CD14-positive monocyte (primary cell): ENCODE measurements around the gene GRM5. TPM values are rescaled to one million over a fixed set of nuclear protein-coding genes. Genes with fewer than 3 reads are reported as not detected.
A peak's percentile ranks its signal among the peaks of the same experiment; 100 is the strongest.

ENCODE experiments used
- DNase-seq, 3 donors: peaks; one replicate each; pipeline ENCODE4 v3.0.0-alpha.2; 2011 to 2022
- H2AFZ ChIP-seq: 2 replicates; pipeline ENCODE4 v1.6.0; 2012; ENCODE audit warnings: mild to moderate bottlenecking, low read depth, low read length, inconsistent platforms; ENCODE audit not compliant: insufficient read depth, poor library complexity, severe bottlenecking
- H3K27ac ChIP-seq, 2 donors: 1 replicate in 1 of 2; 2 replicates in 1 of 2; pipeline ENCODE4 v1.5.1; 2012 to 2013; ENCODE audit warnings: low read length in 2 of 2, control low read depth in 1 of 2, inconsistent platforms in 1 of 2, low read depth in 1 of 2, mild to moderate bottlenecking in 1 of 2
- H3K27me3 ChIP-seq, 2 donors: one replicate each; pipeline versions ENCODE4 v1.6.0 to v1.6.1; 2011 to 2013; ENCODE audit warnings: low read length in 2 of 2; ENCODE audit not compliant: control insufficient read depth in 2 of 2, insufficient read depth in 2 of 2
- H3K36me3 ChIP-seq, 2 donors: replicated peaks in 1 of 2; 1 replicate in 1 of 2; 2 replicates in 1 of 2; pipeline versions ENCODE4 v1.5.1 to v1.6.1; 2012 to 2013; ENCODE audit warnings: low read length in 2 of 2, control low read depth in 1 of 2, inconsistent platforms in 1 of 2, mild to moderate bottlenecking in 1 of 2; ENCODE audit not compliant: insufficient read depth in 2 of 2, control insufficient read depth in 1 of 2
- H3K4me1 ChIP-seq, 2 donors: 1 replicate in 1 of 2; 2 replicates in 1 of 2; pipeline versions ENCODE4 v1.5.1 to v1.6.1; 2012 to 2013; ENCODE audit warnings: low read length in 2 of 2, control low read depth in 1 of 2, inconsistent platforms in 1 of 2, mild to moderate bottlenecking in 1 of 2, moderate library complexity in 1 of 2; ENCODE audit not compliant: insufficient read depth in 2 of 2, control insufficient read depth in 1 of 2
- H3K4me2 ChIP-seq: replicated peaks from 2 replicates; pipeline ENCODE3; 2012; ENCODE audit warnings: low read length, moderate library complexity, mild to moderate bottlenecking; ENCODE audit not compliant: poor library complexity, severe bottlenecking; ENCODE audit errors: extremely low read depth
- H3K4me3 ChIP-seq, 3 experiments: fragments of 200-600 bp in 1 of 3; sonication (generic) in 1 of 3; replicated peaks in 1 of 3; 1 replicate in 2 of 3; 2 replicates in 1 of 3; pipeline ENCODE4 v1.5.1; 2011 to 2013; ENCODE audit warnings: low read length in 3 of 3, mild to moderate bottlenecking in 3 of 3, control low read depth in 2 of 3, low read depth in 2 of 3, inconsistent platforms in 1 of 3, moderate library complexity in 1 of 3
- H3K79me2 ChIP-seq: 2 replicates; pipeline ENCODE4 v1.6.0; 2012; ENCODE audit warnings: mild to moderate bottlenecking, control low read depth, inconsistent platforms, low read length, moderate library complexity; ENCODE audit not compliant: insufficient read depth
- H3K9ac ChIP-seq: 2 replicates; pipeline ENCODE4 v1.6.0; 2017; ENCODE audit warnings: low read length, mild to moderate bottlenecking; ENCODE audit not compliant: insufficient read depth, poor library complexity, severe bottlenecking
- H3K9me3 ChIP-seq, 2 donors: replicated peaks in 1 of 2; 1 replicate in 1 of 2; 2 replicates in 1 of 2; pipeline versions ENCODE4 v1.5.1 to v1.6.1; 2012 to 2013; ENCODE audit warnings: low read length in 2 of 2, control low read depth in 1 of 2; ENCODE audit not compliant: control insufficient read depth in 1 of 2, insufficient read depth in 1 of 2
- H4K20me1 ChIP-seq: 2 replicates; pipeline ENCODE4 v1.6.0; 2012; ENCODE audit warnings: mild to moderate bottlenecking, low read length, control low read depth, moderate library complexity; ENCODE audit not compliant: insufficient read depth
- H3K27ac Mint-ChIP-seq, 7 donors: one replicate each; pipeline ENCODE4 v1.8.0; 2020; ENCODE audit warnings: mild to moderate bottlenecking in 7 of 7, mixed read lengths in 7 of 7, moderate library complexity in 6 of 7, inconsistent platforms in 2 of 7
- H3K27me3 Mint-ChIP-seq, 3 donors: one replicate each; pipeline ENCODE4 v1.8.0; 2021 to 2022; ENCODE audit warnings: low read depth in 3 of 3, mild to moderate bottlenecking in 3 of 3, mixed read lengths in 3 of 3, moderate library complexity in 3 of 3, inconsistent platforms in 1 of 3
- H3K36me3 Mint-ChIP-seq, 2 donors: one replicate each; pipeline ENCODE4 v1.8.0; 2020; ENCODE audit warnings: mixed read lengths in 2 of 2, inconsistent platforms in 1 of 2, mild to moderate bottlenecking in 1 of 2
- H3K4me1 Mint-ChIP-seq: one replicate; pipeline ENCODE4 v1.8.0; 2020; ENCODE audit warnings: mild to moderate bottlenecking, mixed read lengths
- H3K4me3 Mint-ChIP-seq, 2 donors: one replicate each; pipeline ENCODE4 v1.8.0; 2020; ENCODE audit warnings: mild to moderate bottlenecking in 2 of 2, mixed read lengths in 2 of 2, moderate library complexity in 1 of 2
- H3K9me3 Mint-ChIP-seq, 7 donors: one replicate each; pipeline ENCODE4 v1.8.0; 2020 to 2022; ENCODE audit warnings: mixed read lengths in 7 of 7, mild to moderate bottlenecking in 6 of 7, moderate library complexity in 6 of 7, inconsistent platforms in 2 of 7
- WGBS: methylation state at CpG from one replicate; pipeline ENCODE4 v1.1.5; 2013; ENCODE audit warnings: missing lambda C conversion rate; ENCODE audit not compliant: insufficient coverage; 5-methylcytosine and 5-hydroxymethylcytosine counted together
- intact Hi-C, 2 donors: fragments of 100-400 bp; cut with micrococcal nuclease; formaldehyde crosslinking; loops; one replicate each; pipeline versions ENCODE4 v1.15.0 to v1.15.1; 2023
- polyA plus RNA-seq, 3 donors: library from polyadenylated mRNA; depleted of rRNA in 1 of 3; unstranded in 2 of 3; stranded (reverse) in 1 of 3; fragments of 300-500 nt in 2 of 3; fragments of >200 nt in 1 of 3; fragmentation: Illumina TruSeq in 2 of 3; gene quantifications; 1 replicate in 2 of 3; 2 replicates in 1 of 3; pipeline ENCODE4 v1.2.3, GENCODE V29; 2012 to 2021
- TF ChIP-seq, protein P1 (sequence below): fragments of 200-600 bp; IDR thresholded peaks from one replicate; pipeline ENCODE4 v1.8.0; 2022; ENCODE audit warnings: antibody characterized with exemption, mild to moderate bottlenecking

GRM5 gene
- polyA plus RNA-seq, 3 donors: not detected

DNA sequence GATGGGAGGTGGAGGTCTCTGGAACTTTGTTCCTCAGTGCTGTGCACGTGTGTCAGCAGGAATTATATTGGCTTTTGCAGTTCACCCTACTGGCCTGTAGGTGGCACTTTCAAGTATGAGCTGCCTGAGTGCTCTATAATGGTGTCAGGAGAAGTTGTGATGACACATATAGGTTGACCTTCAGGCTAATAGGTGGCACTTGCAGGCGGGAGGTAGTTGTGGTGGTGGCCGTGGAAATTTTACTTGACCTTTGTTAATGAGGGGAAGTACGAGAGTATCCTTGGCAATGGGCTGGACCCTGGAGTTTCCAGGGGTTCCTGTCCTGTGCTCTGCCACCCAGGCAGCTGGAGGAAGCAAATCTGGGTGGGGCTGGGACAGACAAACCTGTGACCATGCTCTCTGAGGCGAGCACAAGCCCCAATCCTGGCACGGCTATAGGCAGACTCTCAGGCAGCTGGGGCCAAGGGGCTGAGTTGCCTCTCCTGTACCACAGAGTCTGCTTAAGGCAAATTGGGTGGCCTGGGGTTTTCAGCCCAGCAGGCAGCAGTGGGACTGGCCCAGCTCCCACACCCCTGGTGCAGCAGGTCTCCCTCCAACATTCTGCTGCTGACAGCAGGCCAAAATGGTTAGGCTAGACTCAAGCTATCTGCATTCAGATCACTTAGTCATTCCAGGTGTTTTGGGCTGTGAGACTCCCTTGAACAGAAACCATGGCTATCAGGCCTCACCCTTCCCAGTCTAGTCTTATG lies 580.7 kb downstream of the GRM5 start:
- Histone ChIP-seq H3K9ac (no peak overlapping the region), H3K4me3 (no peak overlapping the region), H3K36me3 (no peaks in the 10 kb centered on the region), H3K79me2 (no peaks in the 10 kb centered on the region), H4K20me1 (no peaks in the 10 kb centered on the region), H3K27me3 (no peaks in the 10 kb centered on the region), H3K9me3 (no peaks in the 10 kb centered on the region), H3K4me1 (no peaks in the 10 kb centered on the region), H2AFZ (no peak overlapping the region), H3K4me2 (no peak overlapping the region), H3K27ac (no peak overlapping the region)
- no peak overlapping the region for H3K27ac Mint-ChIP-seq
- peaks cover 2% of the 10 kb centered on the region for H3K4me1 Mint-ChIP-seq
- TF ChIP-seq, protein P1, sequence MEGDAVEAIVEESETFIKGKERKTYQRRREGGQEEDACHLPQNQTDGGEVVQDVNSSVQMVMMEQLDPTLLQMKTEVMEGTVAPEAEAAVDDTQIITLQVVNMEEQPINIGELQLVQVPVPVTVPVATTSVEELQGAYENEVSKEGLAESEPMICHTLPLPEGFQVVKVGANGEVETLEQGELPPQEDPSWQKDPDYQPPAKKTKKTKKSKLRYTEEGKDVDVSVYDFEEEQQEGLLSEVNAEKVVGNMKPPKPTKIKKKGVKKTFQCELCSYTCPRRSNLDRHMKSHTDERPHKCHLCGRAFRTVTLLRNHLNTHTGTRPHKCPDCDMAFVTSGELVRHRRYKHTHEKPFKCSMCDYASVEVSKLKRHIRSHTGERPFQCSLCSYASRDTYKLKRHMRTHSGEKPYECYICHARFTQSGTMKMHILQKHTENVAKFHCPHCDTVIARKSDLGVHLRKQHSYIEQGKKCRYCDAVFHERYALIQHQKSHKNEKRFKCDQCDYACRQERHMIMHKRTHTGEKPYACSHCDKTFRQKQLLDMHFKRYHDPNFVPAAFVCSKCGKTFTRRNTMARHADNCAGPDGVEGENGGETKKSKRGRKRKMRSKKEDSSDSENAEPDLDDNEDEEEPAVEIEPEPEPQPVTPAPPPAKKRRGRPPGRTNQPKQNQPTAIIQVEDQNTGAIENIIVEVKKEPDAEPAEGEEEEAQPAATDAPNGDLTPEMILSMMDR: peak; percentile 92
- H3K36me3 Mint-ChIP-seq: no peaks in the 10 kb centered on the region
- peaks cover 0 to 2% (median 0%) of the 10 kb centered on the region in 3 donors for H3K27me3 Mint-ChIP-seq
- peak; percentile 34 to 78 (median 55) for DNase-seq
- H3K9me3 Mint-ChIP-seq: no peaks in the 10 kb centered on the region
- no peak overlapping the region for H3K4me3 Mint-ChIP-seq
- intact Hi-C loops: no loop called here
- WGBS: 77% methylated on average over 6 of the region's 6 CpGs

DNA sequence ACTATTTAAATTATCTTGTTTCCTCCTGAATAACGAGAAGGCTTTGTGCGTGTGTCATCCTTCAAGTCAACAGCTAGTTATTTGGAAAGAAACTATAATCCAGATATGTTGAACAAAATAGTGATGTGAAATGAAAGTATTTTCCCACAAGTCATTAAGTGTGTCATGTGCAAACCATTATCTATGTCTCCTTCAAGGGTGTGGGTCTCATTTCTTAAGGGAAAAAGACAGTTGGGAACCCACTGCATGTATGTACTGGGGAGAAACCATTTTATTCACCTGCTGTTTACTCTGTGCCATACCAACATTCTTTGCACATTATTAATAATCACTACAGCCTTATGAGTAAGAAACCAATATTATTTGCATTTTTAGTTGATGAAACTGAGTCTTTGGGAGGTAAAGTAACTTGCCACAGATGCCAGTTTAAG lies 582.9 kb downstream of the GRM5 start:
- Mint-ChIP-seq H3K36me3 (no peaks in the 10 kb centered on the region), H3K4me3 (no peak overlapping the region), H3K9me3 (no peaks in the 10 kb centered on the region), H3K4me1 (peaks cover 2% of the 10 kb centered on the region), H3K27ac (no peak overlapping the region), H3K27me3 (peaks cover 0 to 2% (median 0%) of the 10 kb centered on the region in 3 donors)
- H3K9me3 ChIP-seq: no peaks in the 10 kb centered on the region
- no peaks in the 10 kb centered on the region for H4K20me1 ChIP-seq
- H3K4me3 ChIP-seq: no peak overlapping the region
- no peak overlapping the region for H3K4me2 ChIP-seq
- no peaks in the 10 kb centered on the region for H3K27me3 ChIP-seq
- no peak overlapping the region for H3K27ac ChIP-seq
- no peaks in the 10 kb centered on the region for H3K4me1 ChIP-seq
- no peak overlapping the region for H2AFZ ChIP-seq
- no peaks in the 10 kb centered on the region for H3K79me2 ChIP-seq
- H3K9ac ChIP-seq: no peak overlapping the region
- TF ChIP-seq, protein P1: no peak
- intact Hi-C loops: no loop called here
- WGBS: no CpG with 5 or more reads among the region's 2 CpGs
- H3K36me3 ChIP-seq: no peaks in the 10 kb centered on the region
- DNase-seq: no peak
